ENCODE data around the gene GHDC. TPM values are rescaled to one million over a fixed set of nuclear protein-coding genes. Genes with fewer than 3 reads are reported as not detected.

Gene GHDC
- total RNA-seq, 4 donors from 2014 or later, result 10.8 to 34.6 (median 32.2) TPM

DNA sequence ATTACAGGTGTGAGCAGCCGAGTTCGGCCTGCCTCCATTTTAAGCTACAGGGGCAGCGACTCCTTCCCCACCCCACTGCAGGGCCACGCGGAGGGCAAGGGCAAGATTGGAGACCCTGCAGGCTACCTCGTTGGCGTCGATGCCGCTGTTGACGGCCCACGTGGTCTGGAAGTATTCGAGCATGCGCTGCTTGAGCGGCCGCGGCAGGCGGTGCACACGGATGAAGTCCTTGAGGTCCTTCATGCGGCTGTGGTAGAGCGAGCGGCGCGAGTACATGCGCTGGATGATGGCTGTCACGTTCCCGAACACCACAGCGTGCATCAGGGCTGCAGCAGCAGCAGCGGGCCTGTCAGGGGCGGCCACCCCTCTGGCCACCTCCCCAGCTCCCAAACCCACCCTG, 24.9 kb downstream of the GHDC start:
- intact Hi-C loops (cut with DNase I; ENCODE audit: low total_unique reads), result no loop called here

DNA sequence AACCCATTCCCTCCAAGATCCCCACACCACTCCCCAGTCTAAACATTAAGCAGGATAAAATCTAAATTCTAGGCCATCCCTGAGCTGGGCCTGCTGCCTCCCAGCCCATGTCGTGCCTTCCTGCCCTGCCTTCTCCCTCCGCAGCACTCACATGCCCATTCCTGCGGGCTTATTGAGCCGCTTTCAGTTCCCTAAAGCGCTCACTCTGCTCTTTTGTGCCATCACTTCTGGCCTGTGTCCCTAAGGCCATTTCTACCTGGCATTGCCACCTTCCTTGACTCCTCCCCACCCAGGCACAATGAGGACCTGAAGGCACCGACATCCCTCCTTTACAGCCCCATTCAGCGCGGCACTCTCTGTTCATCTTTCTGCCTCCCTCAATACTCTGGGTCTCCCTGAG, 26.5 kb downstream of the GHDC start:
- H3K4me3 ChIP-seq, result no peak overlapping the region
- H3K27ac ChIP-seq, result no peak overlapping the region
- WGBS, 2 donors (ENCODE audit: low coverage in 1 of 2), result 87 to 92% methylated on average over 8 of the region's 8 CpGs
- no peaks in the 10 kb centered on the region for H3K9me3 ChIP-seq
- intact Hi-C loops (cut with DNase I; ENCODE audit: low total_unique reads) (no loop called here), in situ Hi-C loops (cut with MboI; ENCODE audit: low pct_ligation_motif_present in 1 of 4, low pct_unique_long_range_greater_than_20kb in 1 of 4, low sequenced_read_pairs in 3 of 4) (no loop called here)
- TF ChIP-seq EP300 (IDR thresholded peaks at IDR 0.05; ENCODE audit: low read depth), result no peak
- no peak for TF ChIP-seq POLR2A (IDR thresholded peaks at IDR 0.05)
- TF ChIP-seq, protein P1, sequence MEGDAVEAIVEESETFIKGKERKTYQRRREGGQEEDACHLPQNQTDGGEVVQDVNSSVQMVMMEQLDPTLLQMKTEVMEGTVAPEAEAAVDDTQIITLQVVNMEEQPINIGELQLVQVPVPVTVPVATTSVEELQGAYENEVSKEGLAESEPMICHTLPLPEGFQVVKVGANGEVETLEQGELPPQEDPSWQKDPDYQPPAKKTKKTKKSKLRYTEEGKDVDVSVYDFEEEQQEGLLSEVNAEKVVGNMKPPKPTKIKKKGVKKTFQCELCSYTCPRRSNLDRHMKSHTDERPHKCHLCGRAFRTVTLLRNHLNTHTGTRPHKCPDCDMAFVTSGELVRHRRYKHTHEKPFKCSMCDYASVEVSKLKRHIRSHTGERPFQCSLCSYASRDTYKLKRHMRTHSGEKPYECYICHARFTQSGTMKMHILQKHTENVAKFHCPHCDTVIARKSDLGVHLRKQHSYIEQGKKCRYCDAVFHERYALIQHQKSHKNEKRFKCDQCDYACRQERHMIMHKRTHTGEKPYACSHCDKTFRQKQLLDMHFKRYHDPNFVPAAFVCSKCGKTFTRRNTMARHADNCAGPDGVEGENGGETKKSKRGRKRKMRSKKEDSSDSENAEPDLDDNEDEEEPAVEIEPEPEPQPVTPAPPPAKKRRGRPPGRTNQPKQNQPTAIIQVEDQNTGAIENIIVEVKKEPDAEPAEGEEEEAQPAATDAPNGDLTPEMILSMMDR (IDR thresholded peaks at IDR 0.05), result no peak
- TF ChIP-seq POLR2AphosphoS5 (IDR thresholded peaks at IDR 0.05), result no peak
- no peak for DNase-seq
- no peaks in the 10 kb centered on the region for H3K4me1 ChIP-seq
- H3K36me3 ChIP-seq, result no peaks in the 10 kb centered on the region
- no peaks in the 10 kb centered on the region for H3K27me3 ChIP-seq

More for the DNA sequence above, 24.9 kb downstream of the GHDC start:
- no peaks in the 10 kb centered on the region for H3K36me3 ChIP-seq
- no peaks in the 10 kb centered on the region for H3K4me1 ChIP-seq
- no peaks in the 10 kb centered on the region for H3K27me3 ChIP-seq
- 93% methylated on average over 29 of the region's 29 CpGs; no CpG with 5 or more reads in 1 of the 2 donors for WGBS, 2 donors (ENCODE audit: low coverage in 1 of 2)
- H3K27ac ChIP-seq, result no peak overlapping the region
- no peak overlapping the region for H3K4me3 ChIP-seq
- TF ChIP-seq, protein P1 (IDR thresholded peaks at IDR 0.05), result no peak
- TF ChIP-seq POLR2AphosphoS5 (IDR thresholded peaks at IDR 0.05), result no peak
- no peak for TF ChIP-seq EP300 (IDR thresholded peaks at IDR 0.05; ENCODE audit: low read depth)
- TF ChIP-seq POLR2A (IDR thresholded peaks at IDR 0.05), result no peak
- in situ Hi-C loops (cut with MboI; ENCODE audit: low pct_ligation_motif_present in 1 of 4, low pct_unique_long_range_greater_than_20kb in 1 of 4, low sequenced_read_pairs in 3 of 4), result no loop called here
- H3K9me3 ChIP-seq, result no peaks in the 10 kb centered on the region
- no peak for DNase-seq

DNA sequence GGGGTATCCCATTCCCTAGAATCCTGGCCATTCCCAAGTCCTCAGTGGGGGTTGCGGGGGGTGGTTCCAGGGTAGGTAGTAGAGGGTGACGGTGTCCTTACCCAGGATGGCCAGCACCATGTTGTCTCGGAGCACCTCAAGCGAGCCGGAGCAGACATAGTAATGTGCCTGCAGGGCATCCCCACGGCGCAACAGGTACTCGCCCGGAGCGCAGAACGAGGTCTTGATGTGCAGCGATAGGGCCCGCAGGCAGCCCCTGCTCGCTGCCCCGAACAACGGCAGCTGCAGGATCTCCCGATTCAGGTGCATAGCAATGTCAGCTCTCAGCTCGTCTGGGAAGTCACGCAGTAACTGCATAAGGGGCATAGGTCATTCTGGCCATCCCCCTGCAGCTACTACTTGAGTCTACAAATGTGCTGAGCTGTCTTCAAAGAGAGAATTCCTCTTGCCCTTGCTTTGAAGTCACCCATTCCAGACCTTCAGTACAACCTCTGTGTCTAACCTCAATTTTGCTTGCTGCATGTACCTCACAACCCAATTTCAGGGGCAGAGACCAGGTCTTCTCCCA, 28.0 kb downstream of the GHDC start:
- Histone ChIP-seq H3K4me1 (no peaks in the 10 kb centered on the region), H3K27me3 (no peaks in the 10 kb centered on the region), H3K9me3 (no peaks in the 10 kb centered on the region), H3K4me3 (no peak overlapping the region), H3K27ac (no peak overlapping the region), H3K36me3 (no peaks in the 10 kb centered on the region)
- in situ Hi-C loops (cut with MboI; ENCODE audit: low pct_ligation_motif_present in 1 of 4, low pct_unique_long_range_greater_than_20kb in 1 of 4, low sequenced_read_pairs in 3 of 4), result no loop called here
- intact Hi-C loops (cut with DNase I; ENCODE audit: low total_unique reads), result no loop called here
- 89% methylated on average over 19 of the region's 19 CpGs; no CpG with 5 or more reads in 1 of the 2 donors for WGBS, 2 donors (ENCODE audit: low coverage in 1 of 2)
- no peak for DNase-seq
- TF ChIP-seq EP300 (IDR thresholded peaks at IDR 0.05; ENCODE audit: low read depth) (no peak), POLR2A (IDR thresholded peaks at IDR 0.05) (no peak), POLR2AphosphoS5 (IDR thresholded peaks at IDR 0.05) (no peak)
- TF ChIP-seq, protein P1 (IDR thresholded peaks at IDR 0.05), result no peak

DNA sequence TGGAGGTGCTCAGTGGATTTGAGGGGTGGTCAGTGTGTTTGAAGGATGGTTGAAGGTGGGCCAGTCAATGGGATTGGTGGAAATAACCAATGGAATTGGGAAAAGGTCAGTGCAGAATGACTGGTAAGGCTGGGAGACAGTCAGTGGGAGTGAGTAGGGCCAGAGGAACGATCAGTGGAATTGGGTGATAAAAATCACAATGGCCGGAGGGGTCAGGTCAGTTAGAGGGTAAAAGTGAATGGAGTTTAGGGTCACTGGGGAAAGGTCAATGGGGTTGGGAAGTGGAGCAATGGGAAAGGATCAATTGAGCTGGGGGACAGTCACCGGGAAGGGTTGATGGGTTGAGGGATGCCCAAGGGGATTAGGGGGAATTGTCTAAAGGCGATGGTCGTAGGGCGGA, 28.5 kb downstream of the GHDC start:
- Histone ChIP-seq H3K27me3 (no peaks in the 10 kb centered on the region), H3K9me3 (no peaks in the 10 kb centered on the region), H3K4me3 (no peak overlapping the region), H3K4me1 (no peaks in the 10 kb centered on the region), H3K36me3 (no peaks in the 10 kb centered on the region), H3K27ac (no peak overlapping the region)
- DNase-seq, result no peak
- intact Hi-C loops (cut with DNase I; ENCODE audit: low total_unique reads), result no loop called here
- 92 to 96% methylated on average over 6 of the region's 6 CpGs for WGBS, 2 donors (ENCODE audit: low coverage in 1 of 2)
- in situ Hi-C loops (cut with MboI; ENCODE audit: low pct_ligation_motif_present in 1 of 4, low pct_unique_long_range_greater_than_20kb in 1 of 4, low sequenced_read_pairs in 3 of 4), result no loop called here
- TF ChIP-seq EP300 (IDR thresholded peaks at IDR 0.05; ENCODE audit: low read depth), result no peak
- TF ChIP-seq POLR2AphosphoS5 (IDR thresholded peaks at IDR 0.05), result no peak
- no peak for TF ChIP-seq POLR2A (IDR thresholded peaks at IDR 0.05)
- TF ChIP-seq, protein P1 (IDR thresholded peaks at IDR 0.05), result no peak

Measured in transverse colon (tissue), 4 donors.